Stimulated activated CD4-positive, alpha-beta T cell treated with anti-CD3 and anti-CD28 coated beads, Interleukin-12 subunit alpha, Interleukin-12 subunit beta, amount 100 ng/mL, for 48 hours (primary cell): ENCODE data around the gene SNRNP40.

Source experiments
- DNase-seq, 3 donors: peaks; one replicate each; pipeline ENCODE4 v3.0.0-alpha.2; 2020; ENCODE audit warnings: low read depth in 2 of 3, low spot score in 1 of 3

Gene SNRNP40

GRCh38 chr1:31296486-31297276 lies at the start of gene SNRNP40, which contains the start of gene ZCCHC17:
TSS of gene SNRNP40 (minus strand) at chr1:31296788. CDS start at chr1:31296751, 37 bp downstream.
TSS of gene ZCCHC17 (plus strand) at chr1:31297032. CDS start at chr1:31310099, 13,067 bp downstream.
- peak; percentile 88 to 90 (median 89) for DNase-seq

- no peak for DNase-seq
Measured at GRCh38 chr1:31345635-31346034, 49.0 kb upstream of the SNRNP40 start.

GRCh38 chr1:31344503-31344902 lies 47.9 kb upstream of the SNRNP40 start:
- no peak for DNase-seq

DNA sequence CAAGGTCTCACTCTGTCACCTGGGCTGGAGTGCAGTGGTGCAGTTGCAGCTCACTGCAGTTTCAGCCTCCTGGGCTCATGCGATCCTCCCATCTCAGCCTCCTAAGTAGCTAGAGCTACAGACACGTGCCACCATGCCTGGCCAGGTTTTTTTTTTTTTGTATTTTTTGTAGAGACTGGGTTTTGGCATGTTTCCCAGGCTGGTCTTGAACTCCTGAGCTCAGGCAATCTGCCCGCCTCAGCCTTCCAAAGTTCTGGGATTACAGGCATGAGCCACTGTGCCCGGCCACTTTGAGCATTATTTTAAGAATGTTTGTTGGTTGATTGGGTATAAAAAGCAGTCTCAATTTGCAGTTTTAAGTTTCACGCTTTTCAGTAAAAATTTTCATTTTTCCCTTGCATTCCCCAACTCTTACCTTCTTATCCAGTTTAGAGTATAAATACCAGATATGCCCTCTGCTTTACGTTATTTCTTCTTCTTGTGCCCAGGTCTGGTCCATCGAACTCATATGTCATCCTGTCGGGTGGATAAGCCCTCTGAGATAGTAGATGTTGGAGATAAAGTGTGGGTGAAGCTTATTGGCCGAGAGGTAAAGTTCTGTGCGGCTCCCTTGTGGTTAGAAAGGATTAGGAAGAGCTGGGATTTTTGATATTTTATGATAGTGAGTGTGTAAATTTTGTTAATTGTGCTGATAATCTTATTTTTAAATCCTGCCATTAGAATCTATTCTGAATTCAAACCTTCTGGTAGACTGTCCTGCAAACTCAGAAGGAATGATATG lies 40.3 kb upstream of the SNRNP40 start:
- DNase-seq: no peak

- DNase-seq: no peak
Measured at GRCh38 chr1:31335007-31335406, 38.4 kb upstream of the SNRNP40 start.

DNA sequence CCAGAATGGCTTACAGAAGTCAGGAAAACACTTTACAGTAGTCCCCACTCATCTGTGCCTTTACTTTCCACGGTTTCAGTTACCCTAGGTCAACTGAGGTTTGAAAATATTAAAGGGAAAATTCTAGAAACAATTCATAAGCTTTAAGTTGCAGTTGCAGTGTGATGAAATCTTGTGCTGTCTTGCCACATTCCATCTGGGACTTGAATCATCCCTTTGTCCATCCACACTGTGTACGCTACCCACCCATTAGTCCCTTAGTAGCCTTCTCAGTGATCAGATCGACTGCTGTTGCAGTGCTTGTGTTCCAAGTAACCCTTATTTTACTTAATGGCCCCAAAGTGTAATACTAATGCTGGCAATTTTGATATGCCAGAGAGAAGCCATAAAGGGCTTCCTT lies 30.8 kb upstream of the SNRNP40 start:
- no peak for DNase-seq

DNA sequence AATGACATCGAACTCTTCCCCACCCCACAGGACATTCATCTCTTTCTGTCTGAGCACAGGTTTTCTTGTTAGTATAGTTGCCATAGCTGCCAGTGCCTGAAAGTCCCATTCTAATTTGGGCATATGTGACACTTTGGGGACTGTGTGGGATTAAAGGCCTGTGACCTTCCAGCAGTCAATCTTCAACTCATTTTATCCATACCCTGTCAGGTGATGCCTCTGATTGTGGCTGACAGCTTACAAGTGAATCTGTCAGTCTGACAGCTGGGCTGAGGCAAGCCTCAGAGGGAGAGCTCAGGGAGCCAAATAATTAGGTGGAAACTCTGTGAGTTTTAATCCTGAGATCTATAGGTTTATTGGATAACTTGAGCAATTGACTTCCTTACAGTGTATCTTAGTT lies 29.9 kb upstream of the SNRNP40 start:
- no peak for DNase-seq

- no peak for DNase-seq
Measured at GRCh38 chr1:31324992-31325391, 28.4 kb upstream of the SNRNP40 start.

- DNase-seq: no peak
Measured at GRCh38 chr1:31324093-31324492, 27.5 kb upstream of the SNRNP40 start.

DNA sequence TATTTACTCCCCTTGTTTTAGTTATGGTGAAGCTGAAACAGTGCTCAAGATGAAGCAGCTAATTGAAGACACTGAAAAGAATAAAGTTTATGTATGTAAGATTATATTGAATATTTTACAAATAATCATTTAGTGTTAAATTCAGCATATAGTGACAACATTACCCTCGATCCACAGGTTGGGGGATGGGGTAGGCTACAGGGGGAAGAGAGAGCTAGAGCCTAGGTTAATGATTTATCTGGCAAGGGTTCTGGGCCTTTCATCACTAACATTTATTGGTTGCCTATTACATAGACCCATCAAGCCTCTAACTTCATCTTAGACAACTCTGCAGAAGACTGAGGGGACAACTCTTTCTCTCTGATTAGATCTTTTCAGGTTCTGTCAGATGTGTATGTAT lies 21.6 kb upstream of the SNRNP40 start:
- no peak for DNase-seq

DNA sequence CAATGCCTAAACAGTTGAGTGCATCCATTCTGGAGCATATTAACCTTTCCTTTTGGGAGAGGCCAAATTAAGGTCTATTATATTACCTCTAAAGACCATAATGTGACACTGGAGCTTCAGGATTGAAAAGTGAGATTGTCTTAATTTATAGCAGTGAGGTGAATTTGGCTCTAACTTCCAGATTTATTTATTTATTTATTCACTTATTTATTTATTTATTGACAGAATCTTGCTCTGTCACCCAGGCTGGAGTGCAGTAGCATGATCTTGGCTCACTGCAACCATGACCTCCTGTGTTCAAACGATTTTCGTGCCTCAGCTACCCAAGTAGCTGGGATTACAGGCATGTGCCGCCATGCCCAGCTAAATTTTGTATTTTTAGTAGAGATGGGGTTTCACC lies 19.3 kb upstream of the SNRNP40 start:
- no peak for DNase-seq

GRCh38 chr1:31310198-31310597 lies 13.6 kb upstream of the SNRNP40 start:
- DNase-seq: no peak

GRCh38 chr1:31308036-31308435 lies 11.4 kb upstream of the SNRNP40 start:
- DNase-seq: no peak

GRCh38 chr1:31306278-31306677 lies 9.7 kb upstream of the SNRNP40 start:
- no peak for DNase-seq

- no peak for DNase-seq
Measured at GRCh38 chr1:31302709-31303441, 6.3 kb upstream of the SNRNP40 start.

- DNase-seq: no peak
Measured at GRCh38 chr1:31300193-31300592, 3.6 kb upstream of the SNRNP40 start.

DNA sequence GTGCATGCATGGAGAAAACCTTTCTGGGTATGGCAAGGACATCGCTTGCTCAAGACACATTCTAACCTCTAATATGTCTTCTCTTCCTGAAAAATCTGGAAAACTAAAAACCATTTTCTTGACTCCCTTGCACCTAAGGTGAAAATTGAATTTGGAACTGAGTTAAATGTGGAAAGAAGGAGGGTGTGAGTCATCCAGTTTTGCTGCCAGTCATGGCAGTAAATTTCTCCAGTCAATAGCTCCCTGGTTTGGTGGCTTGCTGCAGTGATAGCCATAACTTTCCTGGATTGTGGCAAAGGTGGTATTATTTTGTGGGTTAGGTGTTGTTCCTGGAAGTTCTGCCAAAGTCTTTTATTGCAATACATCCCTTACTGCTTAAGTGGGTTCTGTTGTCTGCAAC lies 2.8 kb upstream of the SNRNP40 start:
- DNase-seq: no peak

DNA sequence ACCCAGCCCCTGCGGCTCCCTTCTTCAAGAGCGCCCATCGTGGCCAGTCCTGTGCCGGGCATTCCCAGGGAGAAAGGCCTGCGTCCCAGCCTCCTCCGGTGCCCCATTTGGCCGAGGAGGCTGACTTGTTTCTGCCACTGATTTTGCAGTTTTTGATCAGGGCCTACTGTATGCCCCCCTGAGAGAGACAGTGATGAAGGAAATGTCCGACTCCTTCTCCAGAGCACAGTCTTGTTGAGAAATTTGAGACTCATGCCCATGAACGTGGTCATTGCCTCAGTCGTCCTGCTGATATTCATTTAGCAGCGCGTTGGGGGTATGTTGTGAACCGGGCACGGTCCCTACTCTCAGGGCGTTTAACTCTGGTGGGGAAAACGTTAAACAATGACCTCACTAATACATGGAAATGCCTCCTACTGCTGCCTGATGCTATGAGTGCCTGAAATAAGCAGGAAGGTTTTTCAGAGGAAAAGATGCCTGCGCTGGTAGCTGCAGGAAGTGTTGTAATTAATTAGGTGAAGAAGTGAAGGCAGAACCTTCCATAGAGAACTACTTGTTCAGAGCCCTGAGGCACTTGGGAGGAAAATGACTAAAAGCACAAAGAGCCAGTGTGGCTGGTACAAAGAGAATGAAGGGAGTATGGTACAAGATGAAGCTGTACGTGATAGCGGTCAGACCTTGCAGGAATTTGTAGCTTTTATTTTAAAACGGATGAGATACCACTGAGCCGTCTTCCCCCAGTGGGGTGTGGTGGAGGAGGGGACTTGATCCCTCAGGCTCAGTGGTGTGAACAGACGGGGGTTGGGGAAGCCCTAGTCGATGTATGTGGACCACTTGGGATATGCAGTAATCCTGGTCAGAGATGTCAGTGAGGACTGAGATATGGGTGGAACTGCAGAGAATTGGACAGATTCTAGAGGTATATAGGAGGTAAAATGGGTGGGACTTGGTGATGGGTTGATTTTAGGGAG lies 974 bp upstream of the SNRNP40 start:
- no peak for DNase-seq

- DNase-seq: no peak
Measured at GRCh38 chr1:31295874-31296485, 608 bp downstream of the SNRNP40 start.

GRCh38 chr1:31289021-31289420 lies 7.6 kb downstream of the SNRNP40 start:
- DNase-seq: no peak
